Measurements from ENCODE around the gene NAA15.
"Not testable (repeated sequence)": the region's sequence is repeated elsewhere in the genome, so short reads cannot be mapped to it uniquely, and the experiment has no call there.

NAA15 gene

DNA sequence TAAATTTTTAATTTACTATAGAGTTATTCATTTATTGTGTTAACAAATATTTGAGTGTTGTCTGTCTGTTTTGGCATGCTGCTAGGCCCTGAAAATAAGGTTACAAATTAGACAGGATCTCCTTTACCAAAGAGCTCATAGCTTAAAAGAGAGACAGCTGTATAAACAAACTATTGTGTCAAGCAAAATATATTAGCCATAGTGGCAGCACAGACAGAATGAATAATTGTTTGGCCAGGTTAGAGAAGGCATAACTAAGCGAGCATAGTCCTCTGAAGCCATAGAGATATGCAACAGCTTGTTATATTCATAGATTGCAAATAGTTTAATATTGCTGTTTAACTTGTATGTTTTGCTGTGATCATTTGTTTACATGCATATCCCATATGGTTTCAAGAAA, 67.7 kb downstream of the NAA15 start:
- no peak for DNase-seq

DNA sequence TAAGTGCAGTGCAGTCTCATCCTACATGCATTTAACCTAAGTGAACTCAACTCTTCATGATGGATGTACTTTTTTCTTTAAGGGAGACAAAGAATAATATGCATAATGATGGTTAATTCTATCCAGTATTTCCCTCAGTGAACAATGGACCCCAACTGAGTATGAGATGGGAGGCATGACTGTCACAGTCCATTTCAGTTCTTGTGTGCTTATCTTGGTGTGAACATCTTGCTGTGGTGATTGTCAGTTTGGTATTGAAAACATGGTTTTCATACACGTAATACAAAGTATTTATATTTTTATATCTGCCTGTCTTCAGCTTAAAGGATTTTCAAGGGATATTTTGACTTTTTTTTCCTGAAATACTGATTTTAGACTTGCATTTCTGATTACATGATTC, 72.9 kb downstream of the NAA15 start:
- no peak for DNase-seq

DNA sequence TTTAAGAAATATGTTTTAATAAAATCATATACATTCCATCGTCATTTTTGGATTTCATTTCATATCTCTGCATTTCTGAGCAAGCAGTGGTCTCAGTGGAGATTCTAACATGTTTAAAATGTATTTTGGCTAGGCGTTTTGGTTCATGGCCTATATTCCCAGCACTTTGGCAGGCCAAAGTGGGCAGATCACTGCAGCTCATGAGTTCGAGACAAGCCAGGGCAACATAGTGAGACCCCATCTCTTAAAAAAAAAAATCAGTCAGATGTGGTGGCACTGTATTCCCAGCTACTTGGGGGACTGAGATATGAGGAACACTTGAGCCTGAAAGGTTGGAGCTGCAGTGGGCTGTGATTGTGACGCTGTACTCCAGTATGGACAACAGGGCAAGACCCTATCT, 85.1 kb downstream of the NAA15 start:
- no peak for DNase-seq

GRCh38 chr4:139389102-139389501, 87.8 kb downstream of the NAA15 start:
- DNase-seq, result no peak

DNA sequence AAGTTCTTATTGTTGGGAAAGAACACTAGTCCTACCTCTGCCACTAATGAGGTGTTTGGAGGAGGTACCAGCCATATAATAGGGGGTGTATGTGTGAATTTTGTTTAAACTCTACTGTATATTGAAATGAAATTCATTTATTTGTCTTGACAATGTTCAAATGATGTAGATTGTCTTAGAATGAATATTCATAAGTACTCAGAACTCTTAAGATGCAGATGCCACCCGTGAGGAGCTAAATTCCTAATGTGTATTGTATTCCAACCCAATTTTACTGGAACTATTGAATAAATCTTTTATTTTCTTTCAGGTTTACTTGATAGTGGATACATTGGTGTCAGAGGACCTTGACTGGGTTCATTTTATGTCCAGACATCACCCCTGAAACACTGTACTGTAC, 88.7 kb downstream of the NAA15 start:
- DNase-seq, result no peak

GRCh38 chr4:139391731-139392130, 90.4 kb downstream of the NAA15 start:
- DNase-seq, result no peak

DNA sequence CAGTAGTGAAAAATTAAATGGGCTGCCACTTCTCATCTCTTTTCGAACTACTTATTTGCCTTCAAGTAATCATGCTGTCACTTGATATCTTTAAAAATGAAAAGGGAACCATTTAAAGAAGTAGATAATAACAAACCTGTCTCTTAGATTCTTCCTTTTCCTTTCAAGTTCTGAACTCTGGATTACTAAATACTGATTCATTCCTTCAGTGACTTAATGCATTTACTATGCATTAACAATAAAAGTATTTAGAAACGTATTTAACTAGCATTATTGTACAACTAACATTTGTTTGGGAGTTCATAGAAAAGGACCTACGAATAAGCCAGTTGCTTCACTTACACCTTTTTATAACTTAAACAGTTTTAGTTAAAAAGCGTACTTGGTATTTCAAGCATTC, 91.5 kb downstream of the NAA15 start:
- DNase-seq, result no peak

- DNase-seq, result no peak
Measured at GRCh38 chr4:139401368-139401767, 100.1 kb downstream of the NAA15 start.

DNA sequence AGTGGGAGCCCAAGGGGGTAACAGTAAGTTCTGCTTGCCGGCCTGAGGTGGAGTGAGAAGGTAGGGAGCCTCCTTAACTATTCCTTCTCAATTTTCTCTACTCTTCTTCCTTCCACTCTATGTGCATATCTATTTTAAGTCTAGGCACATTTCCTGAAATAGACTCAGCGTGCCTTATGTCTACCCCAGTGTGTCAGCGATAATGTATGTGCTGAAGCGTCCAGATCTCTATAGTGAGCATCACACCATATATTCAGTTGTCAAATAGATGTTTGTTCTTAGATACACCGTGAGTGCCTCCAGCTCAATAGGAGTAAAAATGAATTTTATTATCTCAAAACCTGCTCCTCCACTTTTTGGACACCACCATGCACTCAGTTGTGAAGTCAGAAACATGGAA, 101.1 kb downstream of the NAA15 start:
- DNase-seq, result no peak

GRCh38 chr4:139403462-139403861, 102.2 kb downstream of the NAA15 start:
- DNase-seq, result no peak

DNA sequence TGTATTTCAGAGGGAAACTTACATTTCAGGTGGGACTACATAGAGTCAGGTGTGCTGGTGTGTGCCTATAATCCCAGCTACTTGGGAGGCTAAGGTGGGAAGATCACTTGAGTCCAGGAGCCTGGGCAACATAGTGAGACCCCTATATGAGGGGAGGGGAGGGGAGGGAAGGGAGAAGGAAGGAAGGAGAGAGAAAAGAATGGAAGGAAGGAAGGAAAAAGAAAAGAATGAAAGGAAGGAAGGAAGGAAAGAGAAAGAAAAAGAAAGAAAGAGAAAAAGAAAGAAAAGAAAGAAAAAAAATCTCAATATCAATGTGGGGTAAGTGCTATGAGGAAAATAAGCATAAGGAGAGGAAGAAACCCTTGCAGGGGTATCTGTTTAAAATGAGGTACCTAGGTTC, 109.0 kb downstream of the NAA15 start:
- no peak for DNase-seq

DNA sequence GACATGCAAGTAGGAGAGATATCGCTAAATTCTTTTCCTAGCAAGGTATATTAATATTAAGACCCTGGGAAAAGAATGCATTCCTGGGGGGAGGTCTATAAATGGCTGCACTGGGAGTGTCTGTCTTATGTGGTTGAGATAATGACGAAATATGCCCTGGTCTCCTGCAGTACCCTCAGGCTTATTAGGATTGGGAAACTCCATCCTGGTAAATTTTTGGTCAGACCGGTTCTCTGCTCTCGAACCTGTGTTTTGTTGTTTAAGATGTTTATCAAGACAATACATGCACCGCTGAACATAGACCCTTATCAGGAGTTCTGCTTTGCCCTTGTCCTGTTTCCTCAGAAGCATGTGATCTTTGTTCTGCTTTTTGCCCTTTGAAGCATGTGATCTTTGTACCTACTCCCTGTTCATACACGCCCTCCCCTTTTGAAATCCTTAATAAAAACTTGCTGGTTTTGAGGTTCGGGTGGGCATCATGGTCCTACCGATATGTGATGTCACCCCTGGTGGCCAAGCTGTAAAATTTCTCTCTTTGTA, 113.4 kb downstream of the NAA15 start:
- not testable (repeated sequence) for DNase-seq

GRCh38 chr4:139416073-139416673, 114.9 kb downstream of the NAA15 start:
- peak; percentile 5 for DNase-seq

DNA sequence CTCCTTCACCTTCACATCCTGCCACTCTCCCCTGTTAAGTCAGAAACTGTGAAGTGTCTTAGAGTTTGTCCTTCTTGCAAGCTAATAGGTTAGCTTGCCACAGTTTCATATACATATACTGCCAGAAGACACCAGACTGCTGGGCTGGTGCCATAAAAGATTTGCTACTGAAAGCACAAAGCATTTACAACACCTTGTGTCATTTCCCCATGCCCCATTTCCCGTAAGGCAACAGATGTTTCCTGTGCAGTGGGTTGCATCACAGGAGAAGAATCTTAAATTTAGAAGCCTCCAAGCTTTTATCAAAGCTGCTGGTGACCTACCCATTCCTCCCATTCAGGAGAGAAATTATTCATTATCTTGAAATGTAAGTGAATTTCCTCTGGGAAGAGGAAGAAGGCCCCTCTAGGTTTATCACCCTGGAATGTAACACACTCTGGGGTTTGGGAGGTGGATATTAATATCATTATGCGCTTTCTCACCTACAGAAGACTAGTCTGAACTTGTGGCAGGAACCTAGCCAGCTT, 118.1 kb downstream of the NAA15 start:
- DNase-seq, result no peak

- no peak for DNase-seq
Measured at GRCh38 chr4:139420652-139421051, 119.3 kb downstream of the NAA15 start.

GRCh38 chr4:139436122-139436521, 134.8 kb downstream of the NAA15 start:
- no peak for DNase-seq

GRCh38 chr4:139438141-139438540, 136.8 kb downstream of the NAA15 start:
- DNase-seq, result no peak

GRCh38 chr4:139441029-139441428, 139.7 kb downstream of the NAA15 start:
- no peak for DNase-seq

GRCh38 chr4:139443661-139444060, 142.4 kb downstream of the NAA15 start:
- no peak for DNase-seq

GRCh38 chr4:139444881-139445280, 143.6 kb downstream of the NAA15 start:
- DNase-seq, result not testable (repeated sequence)

GRCh38 chr4:139447078-139447477, 145.8 kb downstream of the NAA15 start:
- not testable (repeated sequence) for DNase-seq

- no peak for DNase-seq
Measured at GRCh38 chr4:139450586-139450985, 149.3 kb downstream of the NAA15 start.

GRCh38 chr4:139451997-139452396, 150.7 kb downstream of the NAA15 start:
- no peak for DNase-seq

DNA sequence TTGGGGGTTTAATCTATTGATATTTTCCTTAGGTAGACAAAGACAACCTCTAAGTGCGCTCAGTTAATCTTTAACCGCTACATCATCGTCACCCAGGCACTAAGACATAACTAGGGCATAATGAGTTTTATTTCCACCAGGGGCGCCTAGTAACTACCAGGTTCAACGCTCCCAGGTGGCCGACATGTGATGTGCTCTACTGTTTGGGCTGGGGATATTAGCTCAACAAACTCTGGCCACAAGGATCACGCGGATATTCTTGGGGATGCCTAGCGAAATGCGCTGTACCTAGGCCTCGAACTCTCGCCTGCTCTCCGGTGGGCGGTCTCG, 151.7 kb downstream of the NAA15 start:
- DNase-seq, result peak; percentile 93
